SW 1271 (cell line): Measurements from ENCODE around the gene VEGFC.

Experiments
- DNase-seq, 2 experiments: peaks; one replicate each; lab custom pipeline; 2025; lab: John Stamatoyannopoulos, UW

Gene VEGFC

GRCh38 chr4:176680668-176681180 lies 112.0 kb downstream of the VEGFC start:
- no peak for DNase-seq

DNA sequence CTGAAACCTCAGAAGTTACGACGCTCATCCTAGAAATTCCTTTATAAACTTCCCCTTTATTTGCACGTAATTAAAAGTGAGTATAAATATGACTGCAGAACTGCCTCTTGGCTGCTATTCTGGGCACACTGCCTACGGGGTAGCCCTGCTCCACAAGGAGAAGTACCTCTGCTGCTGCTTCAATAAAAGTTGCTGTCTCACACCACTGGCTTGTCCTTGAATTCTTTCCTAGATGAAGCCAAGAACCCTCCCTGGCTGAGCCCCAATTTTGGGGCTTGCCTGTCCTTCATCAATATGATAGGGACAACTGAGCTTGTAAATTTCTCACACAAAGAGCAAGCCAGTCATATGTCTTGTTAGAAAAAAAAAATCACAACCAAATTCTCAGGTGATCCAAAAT lies 115.8 kb downstream of the VEGFC start:
- DNase-seq, result no peak

- no peak for DNase-seq
Measured at GRCh38 chr4:176675810-176676209, 116.9 kb downstream of the VEGFC start.

DNA sequence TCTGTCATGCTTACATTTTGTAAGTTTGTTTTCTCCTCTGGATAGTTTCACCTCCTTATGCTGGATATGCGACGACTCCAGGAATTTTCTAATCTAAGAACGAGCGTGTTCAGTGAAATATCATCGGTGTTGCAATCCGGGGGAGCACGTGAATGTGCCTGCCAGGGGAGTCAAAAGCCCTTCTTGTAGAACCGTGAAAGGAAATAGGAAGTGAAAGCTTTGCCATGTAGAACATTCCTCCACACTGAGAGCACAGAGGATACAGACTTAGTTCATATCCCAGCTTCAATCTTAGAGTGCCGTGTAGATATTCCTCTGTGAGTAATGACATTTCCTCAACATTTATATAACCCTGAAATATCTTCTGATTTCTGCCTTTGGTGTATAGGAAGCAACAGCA lies 121.2 kb downstream of the VEGFC start:
- no peak for DNase-seq

DNA sequence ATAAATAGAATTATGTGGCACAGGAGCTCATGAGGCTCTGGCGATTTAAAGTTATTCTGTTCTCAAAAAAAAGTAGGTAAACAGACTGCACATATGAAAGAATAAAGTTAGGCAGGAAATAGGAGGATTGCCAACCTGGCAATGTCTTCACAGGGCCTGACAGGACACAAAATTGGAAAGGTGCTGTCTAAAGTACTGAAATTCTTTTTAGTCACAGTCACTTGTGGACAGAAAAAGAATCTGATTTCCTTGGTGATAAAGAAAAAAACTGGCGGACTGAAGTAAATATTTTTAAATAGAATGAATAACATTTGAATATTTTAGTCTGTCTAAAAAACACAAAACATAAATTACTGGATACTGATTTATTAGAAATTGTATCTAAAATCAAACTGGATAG lies 124.4 kb downstream of the VEGFC start:
- DNase-seq, result no peak

- no peak for DNase-seq
Measured at GRCh38 chr4:176664964-176665363, 127.8 kb downstream of the VEGFC start.

DNA sequence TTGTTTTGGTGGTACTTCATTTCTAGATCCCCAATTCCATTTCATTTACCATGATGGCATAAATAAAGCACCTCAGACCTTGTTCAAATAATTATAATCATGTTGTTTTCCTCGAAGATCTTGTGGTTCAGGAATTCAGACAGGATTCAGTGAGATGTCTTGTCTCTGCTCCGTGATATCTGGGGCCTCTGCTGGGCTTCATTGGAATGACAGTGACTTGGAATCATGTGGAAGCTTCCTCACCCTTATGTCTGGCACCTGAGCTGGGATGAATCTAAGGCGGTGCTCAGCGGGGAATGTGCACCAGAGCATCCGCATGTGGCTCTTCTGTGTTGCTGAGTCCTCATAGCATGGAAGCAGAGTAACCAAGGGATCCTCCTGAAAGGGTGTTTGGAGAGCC lies 132.2 kb downstream of the VEGFC start:
- DNase-seq, result no peak

- no peak for DNase-seq
Measured at GRCh38 chr4:176656108-176656507, 136.6 kb downstream of the VEGFC start.

GRCh38 chr4:176654565-176655216 lies 138.0 kb downstream of the VEGFC start:
- no peak for DNase-seq

GRCh38 chr4:176653401-176654220 lies 139.1 kb downstream of the VEGFC start:
- no peak for DNase-seq

- no peak for DNase-seq
Measured at GRCh38 chr4:176646311-176646710, 146.4 kb downstream of the VEGFC start.

- no peak for DNase-seq
Measured at GRCh38 chr4:176645246-176645960, 147.3 kb downstream of the VEGFC start.

DNA sequence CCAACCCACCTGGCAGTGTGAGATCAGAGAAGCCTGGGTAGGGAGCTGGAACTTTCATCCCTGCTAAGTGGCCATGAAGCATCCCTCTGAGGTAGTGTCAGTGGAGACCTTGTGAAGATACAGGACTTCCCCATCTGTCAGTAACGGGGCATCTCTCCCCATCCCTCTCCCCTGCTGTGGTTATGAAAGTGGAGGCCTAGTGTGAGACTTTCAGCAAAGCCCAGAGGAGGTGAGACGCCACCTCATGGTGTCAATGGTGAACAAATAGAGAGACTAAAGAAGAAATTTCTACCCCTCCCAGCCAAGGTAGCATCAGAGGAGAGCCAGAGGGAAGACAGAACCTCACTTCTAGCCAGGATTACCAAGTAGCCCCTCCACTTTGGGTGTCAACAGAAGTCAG lies 150.2 kb downstream of the VEGFC start:
- no peak for DNase-seq

GRCh38 chr4:176641237-176641636 lies 151.5 kb downstream of the VEGFC start:
- no peak for DNase-seq

DNA sequence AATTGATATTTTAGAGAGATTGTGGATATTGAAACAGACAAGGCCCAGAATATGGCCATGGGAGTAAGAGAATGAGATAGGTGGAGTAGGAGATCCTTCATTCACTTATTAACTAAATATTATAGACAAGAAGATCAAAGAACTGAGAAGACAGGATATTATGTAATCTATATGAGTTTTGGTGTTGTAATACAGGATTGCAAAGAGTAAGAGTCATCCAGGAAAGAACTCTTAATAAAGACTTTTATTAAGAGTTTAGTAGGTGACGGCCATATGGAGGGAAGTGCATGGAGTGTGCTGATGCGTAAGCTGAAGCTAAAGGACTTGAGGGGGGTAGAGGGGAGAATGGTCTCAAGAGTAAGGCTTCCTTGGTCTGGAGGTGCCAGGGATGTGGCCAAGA lies 153.7 kb downstream of the VEGFC start:
- no peak for DNase-seq

DNA sequence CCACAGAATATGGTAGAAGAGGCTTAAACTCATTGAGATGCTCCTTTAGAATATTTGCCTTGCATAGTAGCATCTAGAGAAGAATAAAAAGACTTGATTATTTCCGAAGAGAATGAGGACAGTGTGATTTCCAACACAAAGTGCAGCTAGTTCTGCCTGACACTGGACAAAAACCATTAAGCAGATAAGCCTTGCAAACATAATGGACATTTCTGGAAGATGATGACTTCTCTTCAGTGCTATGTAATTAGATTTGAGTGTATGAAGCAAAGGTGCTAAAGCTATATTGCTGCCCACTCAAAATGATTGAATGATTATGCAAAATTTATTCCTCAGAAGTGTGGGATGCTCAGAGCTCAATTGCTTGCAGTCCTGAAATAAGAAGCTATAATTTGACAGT lies 156.4 kb downstream of the VEGFC start:
- no peak for DNase-seq

DNA sequence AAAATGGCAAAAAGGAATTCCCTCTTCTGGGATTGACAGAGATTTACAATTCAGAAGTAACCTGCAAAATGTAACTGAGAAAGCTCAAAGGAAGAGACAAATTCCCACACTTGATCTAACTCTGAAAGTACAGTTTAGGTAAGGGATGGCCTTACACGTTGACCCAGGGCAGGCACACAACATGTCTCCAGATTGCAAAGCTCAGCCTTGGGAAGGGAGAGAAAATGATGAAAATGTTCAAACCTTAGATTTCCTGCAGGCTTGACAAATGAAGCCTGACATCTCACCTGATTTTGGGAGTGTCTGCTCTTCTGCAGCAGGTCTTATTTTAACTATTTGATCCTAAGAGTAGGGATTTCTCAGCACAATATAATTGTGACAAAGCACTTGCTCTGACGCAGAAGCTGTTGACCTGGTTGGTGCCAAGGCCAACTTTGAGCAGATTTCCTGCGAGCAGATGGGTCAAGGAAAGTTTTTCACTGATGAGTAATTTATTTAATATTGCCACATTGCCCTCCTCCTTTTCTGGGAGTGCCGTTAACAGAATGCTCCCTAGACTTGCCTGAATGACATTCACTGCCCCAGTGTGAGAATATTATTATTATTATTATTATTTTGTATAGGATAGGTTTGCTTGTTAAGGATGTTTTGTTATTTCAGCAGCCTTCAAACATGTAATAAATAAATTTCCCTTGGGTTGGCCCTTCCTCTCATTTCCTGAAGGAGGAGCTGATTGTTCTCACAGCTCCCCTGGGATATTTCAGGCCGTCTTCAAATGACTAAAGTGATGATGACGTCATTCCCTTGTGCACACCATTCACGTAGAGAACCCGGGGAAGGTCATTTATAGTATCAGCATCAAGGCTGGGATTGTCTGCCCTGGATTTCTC lies 157.1 kb downstream of the VEGFC start:
- no peak for DNase-seq
